ENCODE results near the gene ANKS6.

Gene ANKS6

DNA sequence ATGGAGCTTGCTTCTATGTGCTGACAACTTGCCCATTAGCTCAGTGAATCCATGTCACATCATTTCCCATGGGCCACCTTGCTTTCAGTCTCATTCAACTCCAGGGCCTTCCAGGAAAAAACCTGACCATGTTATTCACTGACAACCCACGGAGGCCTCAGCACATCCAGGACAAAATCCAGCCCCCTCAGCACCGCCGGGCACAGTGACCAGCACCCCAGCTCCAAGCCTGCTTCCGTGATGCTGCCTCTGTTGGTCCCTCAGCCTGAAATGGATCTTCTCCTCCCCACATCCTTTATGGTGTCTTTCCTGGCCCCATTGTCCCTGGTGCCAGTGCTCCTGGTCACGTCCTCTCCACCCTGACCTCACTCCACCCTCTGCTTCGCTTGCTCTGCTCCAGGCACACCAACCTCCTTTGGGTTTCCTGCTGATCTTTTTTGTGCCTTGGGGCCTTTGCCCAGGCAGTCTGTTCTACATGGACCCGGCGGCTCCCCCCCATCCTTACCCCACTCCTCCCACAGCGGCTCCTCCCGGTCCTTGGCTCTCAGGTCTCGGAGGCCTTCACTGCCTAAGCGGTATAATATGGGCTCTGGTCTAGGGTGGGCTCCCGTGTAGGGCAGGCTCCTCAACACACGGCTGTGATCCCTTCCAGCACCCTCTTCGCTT, 25.0 kb downstream of the ANKS6 start:
- no peak for DNase-seq

DNA sequence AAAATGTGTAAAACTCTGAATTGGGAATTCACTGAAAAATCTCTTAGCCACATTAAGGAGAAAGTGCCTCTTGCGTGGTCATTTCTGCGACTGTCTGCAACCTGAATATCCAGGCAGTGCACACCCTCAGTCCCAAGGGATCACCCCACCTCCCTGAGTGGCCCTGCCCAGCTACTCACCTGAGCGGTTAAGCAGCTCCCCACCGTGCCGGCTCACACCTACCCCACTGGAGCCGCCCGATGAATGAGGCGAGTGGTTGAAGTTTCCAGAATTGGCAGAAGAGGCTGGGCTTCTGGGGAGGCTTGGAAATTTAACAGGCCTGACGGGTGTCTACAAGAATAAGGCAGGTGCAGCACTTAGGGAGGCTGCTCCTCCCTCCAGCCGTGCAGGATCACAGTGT, 25.6 kb downstream of the ANKS6 start:
- no peak for DNase-seq

DNA sequence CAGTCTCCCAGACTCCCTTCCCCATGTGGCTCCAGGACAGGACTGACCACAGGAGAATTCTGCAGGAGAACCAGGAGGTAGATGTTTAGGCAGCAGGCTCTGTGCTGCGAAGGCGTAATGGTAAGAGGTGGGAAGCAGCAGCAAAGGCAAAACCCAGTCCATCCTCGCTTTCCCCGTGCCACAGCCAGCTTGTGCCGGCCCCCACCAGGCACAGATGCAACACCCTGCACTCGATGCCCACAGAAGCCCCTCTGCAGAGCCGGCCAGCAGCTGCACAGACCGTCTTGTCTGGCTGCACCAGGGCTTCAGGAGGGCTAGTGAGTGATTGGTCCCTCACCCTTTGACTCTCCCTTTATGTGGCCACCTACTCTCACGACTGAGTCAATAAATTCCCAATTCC, 28.0 kb downstream of the ANKS6 start:
- DNase-seq, result no peak

DNA sequence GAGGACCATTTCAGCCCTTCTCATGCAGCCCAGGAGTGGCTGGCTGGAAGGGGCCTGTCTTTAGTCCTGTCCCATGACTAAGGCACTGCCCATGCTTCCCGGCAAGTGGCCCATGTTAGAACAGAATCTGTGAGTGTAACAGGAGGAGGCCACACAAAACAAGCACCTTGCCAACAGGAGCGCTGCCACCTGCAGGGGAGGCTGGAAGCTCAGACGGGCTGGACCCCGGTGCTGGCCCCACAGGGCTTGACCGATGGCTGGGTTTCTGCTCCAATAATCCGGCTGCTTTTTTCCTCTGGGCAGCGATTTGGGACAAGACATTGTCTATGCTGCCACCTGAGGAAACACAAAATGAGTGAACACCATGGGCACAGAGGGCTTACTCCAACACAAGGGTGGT, 28.4 kb downstream of the ANKS6 start:
- DNase-seq, result no peak

DNA sequence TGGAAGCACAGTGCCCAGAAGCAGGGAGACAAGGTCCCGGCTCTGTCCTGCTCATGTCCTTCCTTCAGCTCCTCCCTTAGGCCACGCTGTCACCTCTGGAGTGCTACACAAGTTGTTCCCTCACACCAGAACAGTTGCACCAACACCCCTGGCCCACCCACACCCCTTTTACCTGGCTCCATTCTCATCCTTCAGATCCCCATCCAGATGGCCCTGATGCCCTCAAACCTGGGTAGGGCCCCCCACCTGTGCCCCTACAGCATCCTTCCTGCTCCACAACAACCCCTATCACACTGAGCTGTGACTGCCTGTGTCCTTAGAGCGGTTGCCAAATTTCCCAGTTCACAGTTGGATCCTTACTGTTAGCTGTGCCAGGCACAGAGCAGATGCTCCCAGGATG, 29.2 kb downstream of the ANKS6 start:
- no peak for DNase-seq

DNA sequence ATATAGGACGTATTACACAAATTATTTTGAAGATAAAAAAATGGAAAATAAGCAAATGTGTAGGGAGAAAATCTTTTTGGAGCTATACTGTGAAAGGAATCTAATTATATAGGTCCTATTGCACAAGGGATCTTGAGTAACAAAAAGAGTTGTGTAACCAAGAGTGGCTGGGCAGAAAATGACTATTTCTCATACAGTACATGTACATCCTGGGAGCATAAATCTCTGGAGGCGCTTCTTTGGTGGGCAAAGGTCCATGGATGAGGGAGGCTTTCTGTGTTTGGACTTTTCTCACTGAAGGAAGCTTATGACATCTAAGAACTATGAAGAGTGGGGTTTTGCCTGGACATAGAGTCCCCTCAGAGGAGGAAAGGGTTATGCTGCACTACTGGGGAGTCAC, 29.8 kb downstream of the ANKS6 start:
- DNase-seq, result no peak

DNA sequence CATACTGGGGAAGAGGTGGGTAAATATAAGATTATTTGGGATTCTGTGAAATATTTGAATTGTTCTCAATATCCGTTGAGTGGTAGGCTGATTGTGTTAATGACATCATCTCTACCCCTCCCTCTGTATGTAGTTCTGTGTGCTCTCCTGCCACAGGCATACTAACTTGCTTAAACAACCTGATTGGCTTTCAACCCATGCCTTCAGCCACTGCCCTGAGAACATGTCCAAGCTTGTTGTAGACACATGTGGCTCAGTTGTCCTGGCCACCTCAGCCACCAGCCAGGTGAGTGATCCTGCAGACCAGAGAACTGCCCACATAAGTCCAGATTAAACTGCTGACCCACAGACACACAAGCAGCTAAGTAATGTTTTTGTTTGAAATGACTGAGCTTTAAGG, 31.1 kb downstream of the ANKS6 start:
- DNase-seq, result peak; percentile 15

DNA sequence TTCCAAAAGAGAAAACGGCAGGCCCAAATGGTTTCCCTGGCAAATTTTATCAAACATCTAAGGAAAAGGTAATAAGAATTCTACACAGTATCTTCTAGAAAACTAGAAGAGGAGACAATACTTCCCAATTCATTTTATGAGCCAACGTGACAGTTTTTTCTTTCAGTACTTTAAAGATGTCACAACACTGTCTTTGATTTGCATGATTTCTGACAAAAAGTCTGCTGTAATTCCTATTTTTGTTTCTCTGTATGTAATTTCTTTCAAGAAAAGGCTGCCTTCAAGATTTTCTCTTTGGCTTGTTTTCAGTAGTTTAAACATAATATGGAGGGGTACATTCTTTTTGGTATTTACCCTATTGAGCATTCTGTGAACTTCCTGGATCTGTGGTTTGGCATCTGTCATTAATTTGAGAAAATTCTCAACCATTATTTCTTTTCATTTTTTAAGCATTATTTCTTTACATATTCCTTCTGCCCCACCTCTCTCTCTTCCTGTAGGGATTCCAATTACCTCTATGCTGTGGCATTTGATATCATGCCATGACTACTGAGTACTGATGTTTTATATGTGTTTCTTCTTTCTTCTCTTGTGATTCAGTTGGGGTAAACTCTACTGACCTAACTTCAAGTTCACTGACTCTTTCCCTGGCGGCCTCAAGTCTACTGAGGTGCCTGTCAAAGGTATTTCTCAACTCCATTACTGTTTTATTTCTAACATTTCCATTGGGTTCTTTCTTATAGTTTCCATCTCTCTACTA, 32.2 kb downstream of the ANKS6 start:
- DNase-seq, result no peak

DNA sequence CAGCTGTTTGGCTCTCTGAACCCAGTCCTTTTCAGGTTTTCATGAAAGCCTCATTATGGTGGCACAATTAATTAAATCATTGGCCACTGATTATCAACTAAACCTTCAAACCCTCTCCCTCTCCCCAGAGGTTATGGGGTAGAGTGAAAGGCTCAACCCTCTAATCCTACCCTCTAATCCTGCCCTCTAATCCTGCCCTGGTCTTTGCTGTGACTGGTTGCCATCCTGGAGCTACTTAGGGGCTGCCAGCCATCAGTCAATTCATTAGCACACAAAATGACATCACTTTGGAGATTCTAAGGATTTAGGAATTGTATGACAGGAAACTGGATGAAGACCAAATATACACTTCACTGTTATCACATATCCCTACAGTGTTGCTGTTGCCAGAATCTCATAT, 36.1 kb downstream of the ANKS6 start:
- no peak for DNase-seq

DNA sequence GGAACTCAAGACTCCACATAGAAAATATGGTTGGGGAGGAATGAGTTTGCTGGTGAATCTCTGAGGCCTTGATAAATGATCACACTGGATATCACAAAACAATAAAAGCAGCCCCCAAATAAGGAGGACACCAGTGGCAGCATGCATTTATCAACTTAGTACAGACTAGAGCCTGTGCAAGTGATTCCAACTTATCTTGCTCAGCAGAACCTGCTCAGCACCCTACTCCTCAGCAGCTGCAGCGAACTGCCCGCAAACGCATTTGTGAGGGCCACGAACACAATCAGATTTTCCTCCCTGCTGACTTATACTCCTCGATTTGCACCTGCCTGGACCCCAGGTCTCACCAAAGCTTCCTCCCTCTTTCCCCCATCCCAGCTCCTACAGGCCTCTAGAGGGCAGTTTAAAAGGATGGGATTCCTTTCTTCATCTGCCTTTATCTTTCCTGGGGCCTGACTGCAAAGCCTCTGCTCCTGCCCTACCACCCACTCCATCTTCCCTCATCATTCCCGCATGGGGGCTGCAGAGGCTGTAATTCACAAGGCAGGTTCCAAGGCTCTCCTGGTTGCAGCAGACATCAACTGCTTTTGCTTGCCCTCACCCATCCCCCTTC, 41.2 kb downstream of the ANKS6 start:
- DNase-seq, result no peak

DNA sequence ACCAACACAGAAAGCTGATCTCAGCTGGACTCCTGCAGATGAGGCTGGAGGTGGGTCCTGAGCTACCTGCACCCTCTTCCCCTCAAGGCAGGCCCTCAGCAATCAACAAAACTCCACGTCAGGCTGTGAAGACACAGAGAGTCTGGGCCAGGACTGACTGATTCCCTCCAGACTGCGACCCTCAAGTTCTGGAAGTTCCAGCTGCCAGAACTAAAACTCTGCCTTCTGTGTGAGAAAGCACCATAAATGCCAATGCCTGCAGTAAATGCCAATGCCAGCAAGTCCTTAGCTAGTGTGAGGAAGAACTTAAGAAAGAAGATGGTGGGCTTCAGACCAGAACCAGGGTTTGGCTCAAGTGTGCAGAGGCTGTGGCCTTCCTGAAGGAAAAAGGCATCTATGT, 45.1 kb downstream of the ANKS6 start:
- DNase-seq, result no peak

DNA sequence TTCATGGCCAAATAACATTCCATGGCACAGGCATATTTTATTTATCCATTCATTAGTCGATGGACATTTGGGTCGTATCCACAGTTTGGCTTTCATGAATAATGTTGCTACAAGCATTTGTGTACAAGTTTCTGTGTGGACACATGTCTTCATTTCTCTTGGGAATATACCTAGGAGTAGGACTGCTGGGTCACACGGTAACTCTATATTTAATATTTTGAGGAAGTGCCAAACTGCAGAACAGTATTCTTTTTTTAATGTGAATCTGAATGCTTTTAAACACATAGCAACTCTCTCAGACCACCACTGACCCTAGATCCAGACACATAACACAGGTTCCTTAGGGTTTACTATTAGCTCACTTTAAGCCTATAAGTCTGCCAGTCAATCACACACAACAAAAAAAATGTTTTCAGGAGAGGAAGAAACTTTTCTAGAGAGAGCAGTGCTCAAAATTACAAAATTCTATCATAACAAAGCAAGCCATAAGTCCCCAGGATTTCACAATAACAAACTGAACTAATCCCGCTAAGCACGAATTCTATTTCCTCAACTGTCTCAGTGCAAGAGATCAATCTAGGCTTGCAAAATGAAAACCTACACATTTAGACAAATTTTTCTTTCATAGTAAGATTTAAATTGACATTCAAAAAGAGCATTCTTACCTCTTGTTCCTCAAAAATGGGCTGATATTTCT, 45.8 kb downstream of the ANKS6 start:
- DNase-seq, result no peak

DNA sequence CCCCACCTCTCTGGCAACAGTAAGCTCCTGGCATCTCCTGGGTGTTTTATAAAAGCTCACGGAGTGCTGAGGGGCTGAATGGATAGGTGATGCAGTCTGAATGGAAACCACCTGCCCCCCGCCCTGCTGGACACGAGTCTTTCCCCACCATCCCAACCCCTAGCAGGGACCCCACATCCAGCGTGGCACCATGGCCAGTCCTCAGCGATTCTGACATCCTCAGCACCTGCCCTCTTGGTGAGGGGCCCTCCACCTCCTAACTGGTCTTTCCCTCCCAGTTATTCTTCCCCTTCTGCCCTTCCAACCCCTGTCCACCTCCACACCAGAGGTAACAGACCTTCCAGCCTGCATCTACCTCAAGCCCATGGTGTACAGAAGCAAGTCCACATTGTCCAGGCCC, 48.9 kb downstream of the ANKS6 start:
- no peak for DNase-seq

DNA sequence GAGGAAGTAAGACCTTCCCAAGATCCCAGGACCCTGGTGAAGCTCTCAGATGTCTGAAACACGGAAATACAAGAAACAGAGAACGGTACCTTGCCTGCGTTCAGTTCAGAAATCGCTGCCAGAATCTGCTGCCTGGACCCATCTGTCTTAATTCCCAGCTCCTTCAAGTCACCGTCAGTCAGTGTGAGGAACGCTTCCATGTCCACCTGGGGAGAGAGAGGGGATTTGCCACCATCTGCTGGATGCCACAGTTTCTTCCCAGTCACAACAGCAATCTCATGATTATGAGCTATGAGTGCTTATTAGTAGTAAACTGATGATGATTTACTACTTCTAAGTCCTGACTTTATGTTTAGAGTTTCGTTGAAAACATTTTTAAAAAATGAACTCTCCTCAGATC, 50.9 kb downstream of the ANKS6 start:
- no peak for DNase-seq

DNA sequence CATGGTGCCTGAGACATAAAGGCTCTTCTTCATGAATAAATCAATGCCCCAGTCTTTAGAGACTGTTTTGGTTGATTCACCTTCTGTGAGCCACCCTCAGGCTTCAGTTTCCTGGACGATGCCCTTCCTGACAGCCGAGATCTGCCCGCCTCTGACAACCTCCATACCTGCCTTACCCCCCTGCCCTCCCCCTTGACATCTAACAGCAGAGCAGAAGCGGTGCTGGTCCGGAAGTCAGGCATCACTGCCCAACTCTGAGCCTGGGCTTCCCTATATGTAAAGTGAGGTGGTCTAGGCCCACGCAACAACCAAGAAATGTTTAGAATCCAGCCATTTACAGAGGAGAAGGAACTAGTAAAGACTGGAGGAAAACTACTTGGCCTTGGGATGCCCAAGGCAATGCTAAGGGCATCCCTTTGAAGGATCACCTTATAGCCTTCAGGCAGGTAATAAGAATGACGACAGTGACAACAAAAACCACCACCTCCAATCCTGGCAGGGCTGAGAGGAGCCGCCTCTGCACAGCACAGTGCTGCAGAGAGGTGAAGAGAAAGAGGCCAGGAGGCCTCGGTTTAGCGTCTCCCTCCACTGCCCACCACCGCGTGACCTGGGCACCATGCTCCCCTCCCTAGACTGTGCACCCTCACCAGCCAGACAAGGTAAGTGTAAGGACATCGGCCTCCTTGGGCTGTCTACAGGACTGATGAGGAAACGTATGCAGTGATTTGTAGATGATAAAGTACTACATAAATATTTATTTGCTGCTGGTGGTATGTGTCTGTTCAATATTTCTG, 52.3 kb downstream of the ANKS6 start:
- DNase-seq, result no peak

DNA sequence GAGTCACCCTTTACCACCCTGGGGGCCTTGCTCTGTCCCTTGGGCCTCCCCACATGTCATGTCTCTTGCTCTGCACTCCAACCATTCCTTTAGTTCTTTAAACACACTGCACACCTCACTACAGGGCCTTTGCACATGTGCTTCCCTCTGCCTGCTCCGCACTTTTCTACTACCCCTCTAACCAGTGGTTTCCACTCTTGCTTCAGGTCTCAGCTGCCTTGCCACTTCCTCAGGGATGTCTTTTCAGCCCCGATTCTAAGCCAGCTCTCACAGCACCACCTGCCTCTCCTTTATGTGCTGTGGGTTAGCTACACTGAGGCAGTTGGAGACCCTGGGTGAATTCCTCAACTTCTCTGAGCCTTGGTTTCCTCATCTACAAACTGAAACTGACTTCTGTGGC, 53.0 kb downstream of the ANKS6 start:
- DNase-seq, result no peak

DNA sequence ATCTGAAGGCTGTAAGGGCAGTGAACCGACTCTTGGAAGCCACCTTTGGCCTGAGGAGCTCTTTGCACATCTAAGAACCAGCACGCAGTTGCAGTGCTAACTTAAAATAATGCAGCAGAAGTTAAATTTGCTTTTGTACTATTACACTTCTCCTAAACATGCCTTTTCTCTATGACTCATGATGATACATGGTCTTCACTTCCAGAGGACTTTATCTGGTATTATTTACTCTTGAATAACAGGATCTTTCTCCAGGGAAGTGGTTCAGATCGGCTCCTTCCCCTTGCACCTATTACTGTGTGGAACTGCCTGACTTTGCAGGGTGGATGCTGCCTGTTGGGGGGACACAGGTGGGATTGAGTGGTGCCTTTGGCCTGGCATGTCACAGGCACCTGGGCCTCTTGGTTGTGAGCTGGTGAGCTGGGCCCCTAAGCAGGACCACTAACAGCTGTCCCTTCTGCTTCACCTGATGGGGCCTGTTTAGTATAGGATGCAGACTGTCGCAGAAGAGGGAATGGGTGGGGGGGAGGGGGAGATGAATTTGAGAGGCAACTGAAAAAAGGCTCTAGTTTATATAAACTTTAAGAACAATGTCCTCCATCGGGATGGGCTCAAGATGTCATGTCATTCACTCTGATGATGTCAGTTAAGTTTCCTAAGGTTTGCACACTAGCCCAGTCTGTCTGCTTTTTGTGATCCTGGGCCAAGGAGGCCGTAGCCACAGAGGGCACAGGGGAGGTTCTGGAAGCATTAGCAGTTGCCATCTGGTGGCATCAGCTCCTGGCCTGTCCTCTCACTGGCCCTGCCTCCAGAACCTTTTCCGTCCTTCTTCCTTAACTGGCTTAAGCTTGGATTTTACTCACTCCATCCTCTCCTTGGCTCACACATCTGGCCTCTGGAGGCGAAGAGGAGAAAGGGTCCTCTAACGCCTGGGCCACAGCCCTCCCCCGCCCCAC, 53.8 kb downstream of the ANKS6 start:
- DNase-seq, result no peak

DNA sequence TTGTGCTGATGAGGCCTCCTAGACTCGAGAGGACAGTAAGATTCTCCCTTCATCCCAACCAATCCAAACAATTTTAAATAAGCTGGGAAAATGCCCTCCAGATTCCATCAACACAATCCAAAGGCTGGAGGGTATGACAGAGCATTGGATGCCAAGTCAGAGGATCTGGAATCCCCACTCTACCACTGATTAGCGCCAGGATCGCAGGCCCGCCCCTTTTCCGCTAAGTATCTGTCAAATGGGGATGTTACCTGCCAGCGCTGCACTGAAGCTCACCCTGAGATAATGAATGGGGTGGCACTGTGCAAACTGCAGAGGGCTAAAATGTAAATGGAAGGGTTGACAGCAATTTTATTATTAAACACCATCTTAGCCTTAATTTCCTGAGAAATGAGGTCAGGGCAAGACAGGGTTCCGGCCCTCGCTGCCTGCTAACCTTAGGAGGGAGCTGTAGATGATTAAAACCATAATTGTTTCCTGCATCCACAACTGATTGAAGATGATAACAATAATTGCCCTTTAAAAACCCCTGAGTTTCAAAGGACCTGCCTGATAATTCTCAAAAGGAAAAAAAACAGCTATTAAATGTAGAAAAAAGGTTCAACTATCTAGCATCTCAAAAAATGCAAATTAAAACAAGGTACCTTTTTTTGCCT, 56.0 kb downstream of the ANKS6 start:
- DNase-seq, result no peak

DNA sequence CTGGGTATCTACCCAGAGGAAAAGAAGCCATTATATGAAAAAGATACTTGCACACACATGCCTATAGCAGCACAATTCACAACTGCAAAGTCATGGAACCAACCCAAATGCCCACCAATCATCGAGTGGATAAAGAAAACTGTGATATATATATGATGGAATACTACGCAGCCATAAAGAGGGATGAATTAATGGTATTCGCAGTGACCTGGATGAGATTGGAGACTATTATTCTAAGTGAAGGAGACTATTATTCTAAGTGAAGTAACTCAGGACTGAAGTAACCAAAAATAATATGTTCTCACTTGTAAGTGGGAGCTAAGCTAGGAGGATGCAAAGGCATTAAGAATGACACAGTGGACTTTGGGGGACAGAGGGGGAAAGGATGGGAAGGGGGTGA, 57.6 kb downstream of the ANKS6 start:
- DNase-seq, result no peak

DNA sequence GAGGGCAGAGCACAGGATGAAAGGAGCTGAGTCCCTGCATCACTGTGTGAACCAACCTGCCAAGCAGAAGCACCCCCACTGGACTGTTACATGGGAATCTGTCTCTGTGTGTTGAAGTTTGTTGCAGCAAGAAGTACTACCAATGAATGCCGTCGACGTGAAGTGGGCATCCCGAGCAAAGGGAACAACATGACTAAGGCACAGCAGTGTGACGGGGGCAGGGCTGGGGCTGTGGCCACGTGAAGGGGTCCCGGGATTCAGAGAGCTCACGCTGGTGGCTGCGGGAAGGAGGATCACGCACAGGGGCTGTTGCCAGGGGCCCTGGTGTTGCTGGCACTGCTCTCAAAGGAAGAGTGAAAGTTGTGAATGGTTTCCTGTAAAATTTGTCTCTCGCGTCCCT, 60.1 kb downstream of the ANKS6 start:
- DNase-seq, result no peak

DNA sequence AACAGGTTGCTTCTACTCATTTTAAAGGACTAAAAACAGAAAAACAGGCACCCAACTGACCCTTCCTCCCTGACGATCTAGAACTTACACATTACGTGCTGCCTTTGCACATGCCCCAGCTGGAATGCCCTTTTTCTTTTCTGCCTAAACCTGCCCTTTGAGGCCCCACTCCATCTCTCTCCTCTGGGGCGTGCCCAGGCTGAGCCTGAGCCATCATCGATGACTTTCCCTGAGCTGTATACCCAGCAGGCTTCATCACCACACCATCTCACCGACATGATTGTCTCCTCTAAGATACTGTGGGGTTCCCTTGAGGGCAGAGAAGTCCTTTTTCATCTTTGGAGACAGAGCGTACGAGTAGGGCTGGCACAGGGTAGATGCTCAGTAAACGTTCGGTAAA, 63.6 kb downstream of the ANKS6 start:
- DNase-seq, result no peak

Measured in DMS53 (cell line).